ENCODE data around the gene RBPMS2.
"Not testable (repeated sequence)": the region's sequence is repeated elsewhere in the genome, so short reads cannot be mapped to it uniquely, and the experiment has no call there.

Gene RBPMS2

GRCh38 chr15:64743691-64744090, 31.7 kb downstream of the RBPMS2 start:
- no peaks in the 10 kb centered on the region for H3K36me3 ChIP-seq (ENCODE audit: insufficient read depth, low read length)
- no peaks in the 10 kb centered on the region for H3K9me3 ChIP-seq (ENCODE audit: low read depth, low read length)
- no peak overlapping the region for H3K27ac ChIP-seq
- no peak overlapping the region for H3K9ac ChIP-seq (ENCODE audit: insufficient read length)
- no peak for TF ChIP-seq FOXP2 (optimal IDR thresholded peaks at IDR 0.05; ENCODE audit: control extremely low read depth, extremely low read length, insufficient read depth)
- TF ChIP-seq EZH2 (IDR thresholded peaks at IDR 0.05): no peak
- no peak for TF ChIP-seq POLR2AphosphoS5 (IDR thresholded peaks at IDR 0.05; ENCODE audit: borderline replicate concordance, low read depth, low read length)
- no peak overlapping the region for H3K4me3 ChIP-seq
- DNase-seq (ENCODE audit: low read depth, low spot score): no peak

GRCh38 chr15:64742921-64743320, 32.5 kb downstream of the RBPMS2 start:
- no peak overlapping the region for H3K27ac ChIP-seq
- no peak for DNase-seq (ENCODE audit: low read depth, low spot score)
- H3K36me3 ChIP-seq (ENCODE audit: insufficient read depth, low read length): no peaks in the 10 kb centered on the region
- H3K9ac ChIP-seq (ENCODE audit: insufficient read length): no peak overlapping the region
- H3K9me3 ChIP-seq (ENCODE audit: low read depth, low read length): no peaks in the 10 kb centered on the region
- no peak for TF ChIP-seq POLR2AphosphoS5 (IDR thresholded peaks at IDR 0.05; ENCODE audit: borderline replicate concordance, low read depth, low read length)
- no peak for TF ChIP-seq EZH2 (IDR thresholded peaks at IDR 0.05)
- no peak for TF ChIP-seq FOXP2 (optimal IDR thresholded peaks at IDR 0.05; ENCODE audit: control extremely low read depth, extremely low read length, insufficient read depth)
- no peak overlapping the region for H3K4me3 ChIP-seq

GRCh38 chr15:64742385-64742784, 33.0 kb downstream of the RBPMS2 start:
- no peak overlapping the region for H3K4me3 ChIP-seq
- no peaks in the 10 kb centered on the region for H3K9me3 ChIP-seq (ENCODE audit: low read depth, low read length)
- H3K36me3 ChIP-seq (ENCODE audit: insufficient read depth, low read length): no peaks in the 10 kb centered on the region
- TF ChIP-seq FOXP2 (optimal IDR thresholded peaks at IDR 0.05; ENCODE audit: control extremely low read depth, extremely low read length, insufficient read depth) (no peak), POLR2AphosphoS5 (IDR thresholded peaks at IDR 0.05; ENCODE audit: borderline replicate concordance, low read depth, low read length) (no peak), EZH2 (IDR thresholded peaks at IDR 0.05) (no peak)
- no peak for DNase-seq (ENCODE audit: low read depth, low spot score)
- no peak overlapping the region for H3K9ac ChIP-seq (ENCODE audit: insufficient read length)
- no peak overlapping the region for H3K27ac ChIP-seq

GRCh38 chr15:64741708-64742107, 33.7 kb downstream of the RBPMS2 start:
- H3K4me3 ChIP-seq; H3K36me3 ChIP-seq (ENCODE audit: insufficient read depth, low read length); H3K9me3 ChIP-seq (ENCODE audit: low read depth, low read length); H3K27ac ChIP-seq; H3K9ac ChIP-seq (ENCODE audit: insufficient read length); DNase-seq (ENCODE audit: low read depth, low spot score): not testable (repeated sequence)

- Histone ChIP-seq H3K27ac (no peak overlapping the region), H3K36me3 (ENCODE audit: insufficient read depth, low read length) (no peaks in the 10 kb centered on the region), H3K4me3 (no peak overlapping the region), H3K9me3 (ENCODE audit: low read depth, low read length) (no peaks in the 10 kb centered on the region), H3K9ac (ENCODE audit: insufficient read length) (no peak overlapping the region)
- no peak for TF ChIP-seq FOXP2 (optimal IDR thresholded peaks at IDR 0.05; ENCODE audit: control extremely low read depth, extremely low read length, insufficient read depth)
- TF ChIP-seq POLR2AphosphoS5 (IDR thresholded peaks at IDR 0.05; ENCODE audit: borderline replicate concordance, low read depth, low read length): no peak
- no peak for TF ChIP-seq EZH2 (IDR thresholded peaks at IDR 0.05)
- no peak for DNase-seq (ENCODE audit: low read depth, low spot score)
These were observed 34.8 kb downstream of the RBPMS2 start for GRCh38 chr15:64740311-64741170.

- TF ChIP-seq FOXP2 (optimal IDR thresholded peaks at IDR 0.05; ENCODE audit: control extremely low read depth, extremely low read length, insufficient read depth) (no peak), POLR2AphosphoS5 (IDR thresholded peaks at IDR 0.05; ENCODE audit: borderline replicate concordance, low read depth, low read length) (no peak), EZH2 (IDR thresholded peaks at IDR 0.05) (no peak)
- Histone ChIP-seq H3K36me3 (ENCODE audit: insufficient read depth, low read length) (no peaks in the 10 kb centered on the region), H3K9ac (ENCODE audit: insufficient read length) (no peak overlapping the region), H3K9me3 (ENCODE audit: low read depth, low read length) (no peaks in the 10 kb centered on the region), H3K27ac (no peak overlapping the region), H3K4me3 (no peak overlapping the region)
- DNase-seq (ENCODE audit: low read depth, low spot score): no peak
These were observed 35.7 kb downstream of the RBPMS2 start for GRCh38 chr15:64739577-64740143.

- H3K9ac ChIP-seq (ENCODE audit: insufficient read length): no peak overlapping the region
- no peak overlapping the region for H3K27ac ChIP-seq
- no peaks in the 10 kb centered on the region for H3K36me3 ChIP-seq (ENCODE audit: insufficient read depth, low read length)
- no peaks in the 10 kb centered on the region for H3K9me3 ChIP-seq (ENCODE audit: low read depth, low read length)
- DNase-seq (ENCODE audit: low read depth, low spot score): no peak
- TF ChIP-seq EZH2 (IDR thresholded peaks at IDR 0.05) (no peak), POLR2AphosphoS5 (IDR thresholded peaks at IDR 0.05; ENCODE audit: borderline replicate concordance, low read depth, low read length) (no peak), FOXP2 (optimal IDR thresholded peaks at IDR 0.05; ENCODE audit: control extremely low read depth, extremely low read length, insufficient read depth) (no peak)
- H3K4me3 ChIP-seq: no peak overlapping the region
These were observed 36.2 kb downstream of the RBPMS2 start for GRCh38 chr15:64739156-64739555.

GRCh38 chr15:64738226-64739095, 36.9 kb downstream of the RBPMS2 start:
- Histone ChIP-seq H3K4me3 (no peak overlapping the region), H3K36me3 (ENCODE audit: insufficient read depth, low read length) (no peaks in the 10 kb centered on the region), H3K9ac (ENCODE audit: insufficient read length) (no peak overlapping the region), H3K27ac (no peak overlapping the region), H3K9me3 (ENCODE audit: low read depth, low read length) (no peaks in the 10 kb centered on the region)
- no peak for DNase-seq (ENCODE audit: low read depth, low spot score)
- TF ChIP-seq FOXP2 (optimal IDR thresholded peaks at IDR 0.05; ENCODE audit: control extremely low read depth, extremely low read length, insufficient read depth): no peak
- no peak for TF ChIP-seq EZH2 (IDR thresholded peaks at IDR 0.05)
- no peak for TF ChIP-seq POLR2AphosphoS5 (IDR thresholded peaks at IDR 0.05; ENCODE audit: borderline replicate concordance, low read depth, low read length)
